Measurements from ENCODE around the gene HEXA.

The HEXA gene

GRCh38 chr15:72318408-72318942 is 57.3 kb downstream of the HEXA start:
- no peak for DNase-seq

DNA sequence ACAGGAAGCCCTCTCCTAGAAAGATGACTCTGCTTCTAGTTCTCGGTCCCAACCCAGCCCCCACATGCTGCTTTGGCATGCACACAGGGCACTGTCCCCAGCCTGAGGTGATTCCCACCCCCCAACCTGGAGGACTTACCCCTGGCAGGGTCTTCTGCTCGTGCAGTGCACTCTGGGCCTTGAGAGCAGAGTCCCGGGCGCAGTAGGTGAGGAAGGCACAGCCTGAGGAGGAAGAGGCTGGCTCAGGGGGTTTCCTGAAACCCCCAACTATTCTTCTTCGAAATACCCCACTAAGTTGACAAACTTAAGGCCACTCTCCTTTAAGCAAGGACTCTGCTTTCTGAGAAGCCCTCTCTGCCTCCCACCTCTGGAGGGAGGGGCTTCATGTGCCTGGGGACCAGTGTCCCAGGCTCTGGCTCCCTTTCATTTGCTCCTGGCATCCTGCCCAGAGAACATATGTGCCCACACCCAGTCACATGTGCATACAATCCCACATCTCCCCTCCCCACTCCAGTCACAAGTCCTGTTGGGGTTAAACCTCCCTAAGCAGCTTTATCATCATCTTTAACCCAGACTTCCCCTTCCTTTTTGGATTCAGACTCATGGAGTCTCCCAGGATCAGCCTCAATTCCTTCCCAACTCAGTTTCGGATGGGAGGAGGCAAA is 60.0 kb downstream of the HEXA start:
- no peak for DNase-seq

DNA sequence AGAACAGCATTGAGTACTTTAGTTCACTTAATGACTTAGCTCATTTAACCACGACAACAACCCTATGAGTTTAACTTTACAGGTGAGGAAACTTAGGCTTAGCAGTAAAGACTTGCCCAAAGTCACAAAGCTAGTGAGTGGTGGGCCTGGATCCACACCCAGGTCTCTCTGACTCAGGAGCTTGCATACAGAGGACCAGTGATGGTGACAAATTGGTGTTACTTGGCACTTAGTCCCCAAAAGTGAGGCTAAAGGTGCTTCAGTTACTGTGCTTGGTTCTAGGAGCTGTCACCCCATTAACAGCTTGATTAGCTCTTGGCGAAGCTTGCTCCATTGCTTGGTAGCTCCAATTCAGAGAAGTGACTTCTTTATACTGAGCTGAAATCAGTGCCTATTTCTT is 61.9 kb downstream of the HEXA start:
- DNase-seq: no peak

DNA sequence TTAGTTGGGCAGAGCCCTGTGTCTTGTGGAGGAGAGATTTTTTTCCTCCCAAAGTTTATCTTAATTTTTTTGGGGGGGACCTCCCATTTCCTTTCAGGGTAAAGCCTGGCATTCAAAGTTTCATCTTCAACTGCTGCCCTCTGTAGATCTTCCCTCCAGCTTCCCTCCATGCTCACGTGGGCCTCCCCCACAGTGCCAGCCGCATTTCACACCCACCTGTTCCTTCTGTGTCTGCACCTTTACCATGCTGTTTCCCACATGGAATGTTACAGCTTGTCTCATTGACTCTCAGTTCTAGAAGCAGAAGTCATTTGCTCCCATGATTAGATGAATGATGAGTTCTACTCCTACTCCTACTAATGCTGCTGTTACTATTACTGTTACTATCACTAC is 62.4 kb downstream of the HEXA start:
- no peak for DNase-seq

GRCh38 chr15:72312605-72313447 is 63.0 kb downstream of the HEXA start:
- peak; percentile 59 for DNase-seq

GRCh38 chr15:72307026-72307425 is 68.8 kb downstream of the HEXA start:
- DNase-seq: no peak

- peak; percentile 38 for DNase-seq
These were observed 69.5 kb downstream of the HEXA start for GRCh38 chr15:72306211-72306785.

GRCh38 chr15:72304596-72304995 is 71.2 kb downstream of the HEXA start:
- no peak for DNase-seq

- DNase-seq: no peak
These were observed 72.9 kb downstream of the HEXA start for GRCh38 chr15:72302955-72303354.
